ENCODE measurements around the gene EFNA4. TPM values are rescaled to one million over a fixed set of nuclear protein-coding genes. Genes with fewer than 3 reads are reported as not detected.

Gene EFNA4
- polyA plus RNA-seq, 1 of the 3 experiments (the other 2 are of a cell fraction), result 17.7 TPM

GRCh38 chr1:155106862-155107261 is 43.3 kb downstream of the EFNA4 start:
- H3K79me2 ChIP-seq (ENCODE audit: insufficient read depth), result no peaks in the 10 kb centered on the region
- no peak overlapping the region for H2AFZ ChIP-seq (ENCODE audit: low read depth)
- no peaks in the 10 kb centered on the region for H3K36me3 ChIP-seq (replicated peaks in 1 of 2; ENCODE audit: control insufficient read depth in 1 of 2, insufficient read depth in 2 of 2, low read length in 1 of 2)
- WGBS (ENCODE audit: low lambda C conversion rate), result 76% methylated on average over 6 of the region's 6 CpGs
- H4K20me1 ChIP-seq (ENCODE audit: insufficient read depth), result no peaks in the 10 kb centered on the region
- no peaks in the 10 kb centered on the region for H3K9me2 ChIP-seq
- no peaks in the 10 kb centered on the region for H3K9me3 ChIP-seq
- ChIA-PET POLR2A (no interaction called here), CTCF (interaction anchor here (1.1 to 7.0 kb wide), 5 partner anchors 10 to 64 kb away, joined by 3 to 30 read pairs (median 6); no protein-coding TSS in a partner anchor)
- no peak overlapping the region for H3K27ac ChIP-seq (ENCODE audit: low read depth in 2 of 2, low read length in 1 of 2)
- H3K4me1 ChIP-seq (ENCODE audit: control insufficient read depth in 1 of 2, insufficient read depth in 2 of 2, low read depth in 1 of 2, low read length in 1 of 2), result no peaks in the 10 kb centered on the region
- no peaks in the 10 kb centered on the region; the same call in 1 of the 2 replicates for H3K27me3 ChIP-seq (ENCODE audit: insufficient read depth)
- no peak overlapping the region for H3K4me3 ChIP-seq (ENCODE audit: low read depth in 2 of 2, low read length in 1 of 2)
- TF ChIP-seq CHD2 (IDR thresholded peaks at IDR 0.05; ENCODE audit: low read length, partially characterized antibody) (no peak), NRF1 (IDR thresholded peaks at IDR 0.05; ENCODE audit: low read depth, low read length) (no peak), POLR2AphosphoS5 (IDR thresholded peaks at IDR 0.05; ENCODE audit: low read depth, low read length) (no peak), TAF1 (IDR thresholded peaks at IDR 0.05; ENCODE audit: borderline replicate concordance, low read depth, low read length) (no peak), NFIC (IDR thresholded peaks at IDR 0.05; ENCODE audit: borderline replicate concordance) (no peak), ELF1 (IDR thresholded peaks at IDR 0.05) (no peak), TEAD4 (IDR thresholded peaks at IDR 0.05; ENCODE audit: borderline replicate concordance, insufficient read depth) (no peak), RXRA (IDR thresholded peaks at IDR 0.05; ENCODE audit: borderline replicate concordance, low read depth) (no peak), TCF12 (IDR thresholded peaks at IDR 0.05) (no peak), EZH2phosphoT487 (IDR thresholded peaks at IDR 0.05; ENCODE audit: borderline replicate concordance, low read depth) (no peak), MAX (IDR thresholded peaks at IDR 0.05; ENCODE audit: low read depth) (no peak), JUND (IDR thresholded peaks at IDR 0.05) (no peak), MEF2A (IDR thresholded peaks at IDR 0.05; ENCODE audit: borderline replicate concordance, low read depth) (no peak), RAD21 (IDR thresholded peaks at IDR 0.05; ENCODE audit: low read length) (no peak)
- DNase-seq, result no peak
- no peaks in the 10 kb centered on the region for H3F3A ChIP-seq (replicated peaks; ENCODE audit: insufficient read depth)
- H3K4me2 ChIP-seq, result no peak overlapping the region
- no peak overlapping the region for H3K9ac ChIP-seq

- CTCF ChIA-PET, result interaction anchor here (0.7 to 7.0 kb wide), 11 partner anchors 10 to 106 kb away, joined by 3 to 30 read pairs (median 4); no protein-coding TSS in a partner anchor
- Histone ChIP-seq H2AFZ (ENCODE audit: low read depth) (no peak overlapping the region), H4K20me1 (ENCODE audit: insufficient read depth) (no peaks in the 10 kb centered on the region), H3K4me1 (ENCODE audit: control insufficient read depth in 1 of 2, insufficient read depth in 2 of 2, low read depth in 1 of 2, low read length in 1 of 2) (no peaks in the 10 kb centered on the region), H3K9me3 (no peaks in the 10 kb centered on the region), H3K9ac (no peak overlapping the region), H3F3A (replicated peaks; ENCODE audit: insufficient read depth) (no peaks in the 10 kb centered on the region), H3K27ac (ENCODE audit: low read depth in 2 of 2, low read length in 1 of 2) (no peak overlapping the region), H3K4me3 (ENCODE audit: low read depth in 2 of 2, low read length in 1 of 2) (no peak overlapping the region), H3K9me2 (no peaks in the 10 kb centered on the region), H3K27me3 (ENCODE audit: insufficient read depth) (no peaks in the 10 kb centered on the region; the same call in 1 of the 2 replicates), H3K4me2 (no peak overlapping the region), H3K79me2 (ENCODE audit: insufficient read depth) (no peaks in the 10 kb centered on the region), H3K36me3 (replicated peaks in 1 of 2; ENCODE audit: control insufficient read depth in 1 of 2, insufficient read depth in 2 of 2, low read length in 1 of 2) (no peaks in the 10 kb centered on the region)
- WGBS (ENCODE audit: low lambda C conversion rate), result 53% methylated on average over 10 of the region's 12 CpGs
- no peak for DNase-seq
- no peak for TF ChIP-seq RAD21 (IDR thresholded peaks at IDR 0.05; ENCODE audit: low read length)
- no peak for TF ChIP-seq GATA2 (CRISPR knock-in tag; IDR thresholded peaks at IDR 0.05)
- no peak for TF ChIP-seq TAF1 (IDR thresholded peaks at IDR 0.05; ENCODE audit: borderline replicate concordance, low read depth, low read length)
- no peak for TF ChIP-seq SMC3 (IDR thresholded peaks at IDR 0.05; ENCODE audit: low read depth, low read length)
- TF ChIP-seq JUND (IDR thresholded peaks at IDR 0.05), result no peak
- no peak for TF ChIP-seq ELF1 (IDR thresholded peaks at IDR 0.05)
- TF ChIP-seq MEF2A (IDR thresholded peaks at IDR 0.05; ENCODE audit: borderline replicate concordance, low read depth), result no peak
- TF ChIP-seq RFX5 (IDR thresholded peaks at IDR 0.05; ENCODE audit: low read length), result no peak
- no peak for TF ChIP-seq FOXJ3 (CRISPR knock-in tag; IDR thresholded peaks at IDR 0.05)
- TF ChIP-seq YY1 (IDR thresholded peaks at IDR 0.05; ENCODE audit: low read depth), result no peak
- no peak for TF ChIP-seq GABPA (IDR thresholded peaks at IDR 0.05; ENCODE audit: low read depth)
- no peak for TF ChIP-seq POLR2AphosphoS5 (IDR thresholded peaks at IDR 0.05; ENCODE audit: low read depth, low read length)
- no peak for TF ChIP-seq MXI1 (IDR thresholded peaks at IDR 0.05; ENCODE audit: low read depth, low read length)
- TF ChIP-seq USF1 (IDR thresholded peaks at IDR 0.05; ENCODE audit: borderline replicate concordance, low read depth), result no peak
- TF ChIP-seq USF2 (IDR thresholded peaks at IDR 0.05; ENCODE audit: borderline replicate concordance, low read depth, low read length), result no peak
- TF ChIP-seq MAX (IDR thresholded peaks at IDR 0.05; ENCODE audit: low read depth), result no peak
- TF ChIP-seq FOXM1 (IDR thresholded peaks at IDR 0.05; ENCODE audit: low read depth), result no peak
- no peak for TF ChIP-seq NRF1 (IDR thresholded peaks at IDR 0.05; ENCODE audit: low read depth, low read length)
- TF ChIP-seq TCF12 (IDR thresholded peaks at IDR 0.05), result no peak
- no peak for TF ChIP-seq PBX3 (IDR thresholded peaks at IDR 0.05)
- POLR2A ChIA-PET, result no interaction called here
These were observed 44.0 kb downstream of the EFNA4 start for GRCh38 chr1:155107309-155108264.
